RWPE2 (cell line): ENCODE results near the gene LRRC27.

Source experiments
- ATAC-seq: fragments of 200-7000 bp; cut with Tn5 transposase; 3 replicates; pipeline ENCODE4 v1.9.1; 2021; ENCODE audit warnings: low read depth
- DNase-seq: peaks from one replicate; pipeline ENCODE4 v3.0.0-alpha.2; 2020; ENCODE audit warnings: low spot score
- H3K27ac ChIP-seq: fragments of 450-650 bp; 2 replicates; pipeline ENCODE4 v1.5.1; 2017; ENCODE audit warnings: mild to moderate bottlenecking; ENCODE audit not compliant: poor library complexity, severe bottlenecking
- H3K27me3 ChIP-seq: fragments of 250-450 bp; sonication (Bioruptor Pico); 2 replicates; pipeline ENCODE4 v1.5.1; 2021; ENCODE audit warnings: mild to moderate bottlenecking, moderate library complexity; ENCODE audit not compliant: insufficient read depth, poor library complexity, severe bottlenecking
- H3K36me3 ChIP-seq: fragments of 250-450 bp; sonication (Bioruptor Pico); 2 replicates; pipeline ENCODE4 v1.5.1; 2020; ENCODE audit warnings: low read depth, mild to moderate bottlenecking, moderate library complexity
- H3K4me1 ChIP-seq: fragments of 250-450 bp; sonication (Bioruptor Pico); 2 replicates; pipeline ENCODE4 v1.5.1; 2021; ENCODE audit warnings: mild to moderate bottlenecking, moderate library complexity; ENCODE audit not compliant: insufficient read depth, poor library complexity, severe bottlenecking
- H3K4me3 ChIP-seq: fragments of 250-450 bp; sonication (Bioruptor Pico); 2 replicates; pipeline ENCODE4 v1.5.1; 2021; ENCODE audit warnings: mild to moderate bottlenecking, moderate library complexity; ENCODE audit not compliant: severe bottlenecking
- H3K9me3 ChIP-seq: fragments of 250-450 bp; sonication (Bioruptor Pico); 2 replicates; pipeline ENCODE4 v1.5.1; 2021; ENCODE audit warnings: mild to moderate bottlenecking, moderate library complexity; ENCODE audit not compliant: severe bottlenecking
- CTCF ChIP-seq: fragments of 450-650 bp; IDR thresholded peaks from one replicate; pipeline ENCODE4 v1.5.1; 2017; ENCODE audit warnings: mild to moderate bottlenecking, moderate library complexity; ENCODE audit not compliant: poor library complexity, severe bottlenecking

LRRC27 gene

GRCh38 chr10:132319853-132320653 is 11.9 kb upstream of the LRRC27 start:
- H3K9me3 ChIP-seq, result no peaks in the 10 kb centered on the region
- H3K27me3 ChIP-seq, result no peaks in the 10 kb centered on the region
- H3K36me3 ChIP-seq, result no peaks in the 10 kb centered on the region
- DNase-seq (no peak), ATAC-seq (peak; percentile 96)
- TF ChIP-seq CTCF, result no peak
- peaks cover 26% of the 10 kb centered on the region for H3K4me1 ChIP-seq
- H3K4me3 ChIP-seq, result no peak overlapping the region
- H3K27ac ChIP-seq, result peak overlapping the region; percentile 43

GRCh38 chr10:132320654-132321469 is 11.1 kb upstream of the LRRC27 start:
- Histone ChIP-seq H3K4me1 (peaks cover 26% of the 10 kb centered on the region), H3K9me3 (no peaks in the 10 kb centered on the region), H3K4me3 (no peak overlapping the region), H3K36me3 (no peaks in the 10 kb centered on the region), H3K27ac (peak overlapping the region; percentile 43), H3K27me3 (no peaks in the 10 kb centered on the region)
- DNase-seq, result no peak
- ATAC-seq, result no peak
- TF ChIP-seq CTCF, result no peak

GRCh38 chr10:132321726-132322125 is 10.3 kb upstream of the LRRC27 start:
- no peaks in the 10 kb centered on the region for H3K9me3 ChIP-seq
- no peak for TF ChIP-seq CTCF
- H3K4me3 ChIP-seq, result no peak overlapping the region
- no peak overlapping the region for H3K27ac ChIP-seq
- peaks cover 26% of the 10 kb centered on the region for H3K4me1 ChIP-seq
- no peaks in the 10 kb centered on the region for H3K27me3 ChIP-seq
- ATAC-seq (no peak), DNase-seq (no peak)
- no peaks in the 10 kb centered on the region for H3K36me3 ChIP-seq

GRCh38 chr10:132322586-132323048 is 9.4 kb upstream of the LRRC27 start:
- Histone ChIP-seq H3K9me3 (no peaks in the 10 kb centered on the region), H3K4me3 (no peak overlapping the region), H3K27ac (peak overlapping the region; percentile 39), H3K4me1 (peaks cover 26% of the 10 kb centered on the region), H3K36me3 (no peaks in the 10 kb centered on the region), H3K27me3 (no peaks in the 10 kb centered on the region)
- DNase-seq (no peak), ATAC-seq (peak; percentile 66)
- TF ChIP-seq CTCF, result no peak
